Prostate gland (tissue), 2 donors: ENCODE measurements around the gene FSIP2. TPM values are rescaled to one million over a fixed set of nuclear protein-coding genes. Genes with fewer than 3 reads are reported as not detected.

Experiments used
- DNase-seq: peaks from one replicate; pipeline ENCODE4 v3.0.0-alpha.2; 2019; ENCODE audit warnings: low spot score
- H3K27ac ChIP-seq, 2 donors: fragments of 200-600 bp; sonication (generic); 2 replicates each; pipeline ENCODE4 v1.5.1; 2017 to 2019
- H3K27me3 ChIP-seq: fragments of 200-600 bp; sonication (generic); replicated peaks from 2 replicates; pipeline ENCODE4 v1.5.1; 2019; ENCODE audit not compliant: insufficient read depth
- H3K36me3 ChIP-seq, 2 donors: fragments of 200-600 bp; sonication (generic); 1 replicate in 1 of 2; 2 replicates in 1 of 2; pipeline versions ENCODE4 v1.5.1 to v1.8.1; 2017 to 2019
- H3K4me1 ChIP-seq: fragments of 200-600 bp; sonication (generic); replicated peaks from 2 replicates; pipeline ENCODE4 v1.5.1; 2019
- H3K4me3 ChIP-seq, 2 donors: fragments of 200-600 bp; sonication (generic); 2 replicates each; pipeline ENCODE4 v1.5.1; 2017 to 2019
- H3K9me3 ChIP-seq: fragments of 200-600 bp; sonication (generic); 2 replicates; pipeline ENCODE4 v1.5.1; 2017
- CTCF ChIP-seq, 4 experiments: fragments of 200-600 bp in 2 of 4; fragments of 450-650 bp in 2 of 4; sonication (generic) in 2 of 4; IDR thresholded peaks; 1 replicate in 3 of 4; 2 replicates in 1 of 4; pipeline ENCODE4 v1.5.1; 2016 to 2019; ENCODE audit warnings: antibody characterized with exemption in 4 of 4, mild to moderate bottlenecking in 2 of 4, moderate library complexity in 2 of 4
- POLR2A ChIP-seq: fragments of 450-650 bp; IDR thresholded peaks from one replicate; pipeline ENCODE4 v1.6.1; 2016; ENCODE audit warnings: antibody characterized with exemption, mild to moderate bottlenecking
- POLR2AphosphoS5 ChIP-seq: sonication (generic); formaldehyde crosslinking; IDR thresholded peaks from one replicate; pipeline ENCODE4 v1.6.1; 2017; ENCODE audit warnings: antibody characterized with exemption
- WGBS: methylation state at CpG from one replicate; pipeline ENCODE4 v1.1.5; 2018; 5-methylcytosine and 5-hydroxymethylcytosine counted together
- intact Hi-C: fragments of 100-400 bp; cut with DNase I; formaldehyde crosslinking; loops from one replicate; pipeline ENCODE4 v1.14.2; 2022
- total RNA-seq, 2 donors: library from RNA; depleted of rRNA; stranded (reverse); fragments of >200 nt; gene quantifications; one replicate each; pipeline ENCODE4 v1.1.0, GENCODE V29; 2016

FSIP2 gene
- total RNA-seq, 2 donors from 2014 or later: 0.91 to 7.3 TPM

- DNase-seq: no peak
- no peaks in the 10 kb centered on the region for H3K4me1 ChIP-seq
- 88% methylated on average over 2 of the region's 2 CpGs for WGBS
- TF ChIP-seq POLR2A: no peak
- no peak for TF ChIP-seq CTCF (IDR thresholded peaks at IDR 0.05)
- no peak for TF ChIP-seq POLR2AphosphoS5
- no peaks in the 10 kb centered on the region for H3K9me3 ChIP-seq
- H3K4me3 ChIP-seq: no peak overlapping the region
- intact Hi-C loops: no loop called here
- H3K36me3 ChIP-seq: no peaks in the 10 kb centered on the region
- no peak overlapping the region for H3K27ac ChIP-seq
- no peaks in the 10 kb centered on the region for H3K27me3 ChIP-seq
These were observed 48.9 kb downstream of the FSIP2 start for GRCh38 chr2:185787227-185788145.

DNA sequence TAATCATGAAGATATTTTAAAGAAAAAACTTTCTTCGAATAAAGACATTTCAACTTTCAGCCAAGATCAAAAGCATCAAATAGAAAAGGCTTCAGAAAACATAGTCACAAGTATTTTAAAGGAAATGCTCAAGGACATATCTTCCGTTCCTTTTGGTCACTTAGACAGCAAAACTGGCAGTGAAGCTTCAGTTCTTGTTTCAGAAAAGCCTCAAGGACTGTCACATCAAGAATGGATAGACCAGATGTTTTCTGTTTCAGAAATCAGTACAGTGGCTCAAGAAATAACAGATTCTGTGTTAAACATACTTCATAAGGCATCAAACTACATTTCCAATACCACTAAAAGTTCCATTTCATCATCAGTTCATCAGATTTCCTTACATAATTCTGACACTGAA lies 51.8 kb downstream of the FSIP2 start:
- Histone ChIP-seq H3K36me3 (no peaks in the 10 kb centered on the region), H3K27ac (no peak overlapping the region), H3K4me1 (no peaks in the 10 kb centered on the region), H3K4me3 (no peak overlapping the region), H3K27me3 (no peaks in the 10 kb centered on the region), H3K9me3 (no peaks in the 10 kb centered on the region)
- WGBS: 89% methylated on average over 2 of the region's 2 CpGs
- TF ChIP-seq CTCF (IDR thresholded peaks at IDR 0.05): no peak
- no peak for TF ChIP-seq POLR2A
- TF ChIP-seq POLR2AphosphoS5: no peak
- no peak for DNase-seq
- intact Hi-C loops: no loop called here

DNA sequence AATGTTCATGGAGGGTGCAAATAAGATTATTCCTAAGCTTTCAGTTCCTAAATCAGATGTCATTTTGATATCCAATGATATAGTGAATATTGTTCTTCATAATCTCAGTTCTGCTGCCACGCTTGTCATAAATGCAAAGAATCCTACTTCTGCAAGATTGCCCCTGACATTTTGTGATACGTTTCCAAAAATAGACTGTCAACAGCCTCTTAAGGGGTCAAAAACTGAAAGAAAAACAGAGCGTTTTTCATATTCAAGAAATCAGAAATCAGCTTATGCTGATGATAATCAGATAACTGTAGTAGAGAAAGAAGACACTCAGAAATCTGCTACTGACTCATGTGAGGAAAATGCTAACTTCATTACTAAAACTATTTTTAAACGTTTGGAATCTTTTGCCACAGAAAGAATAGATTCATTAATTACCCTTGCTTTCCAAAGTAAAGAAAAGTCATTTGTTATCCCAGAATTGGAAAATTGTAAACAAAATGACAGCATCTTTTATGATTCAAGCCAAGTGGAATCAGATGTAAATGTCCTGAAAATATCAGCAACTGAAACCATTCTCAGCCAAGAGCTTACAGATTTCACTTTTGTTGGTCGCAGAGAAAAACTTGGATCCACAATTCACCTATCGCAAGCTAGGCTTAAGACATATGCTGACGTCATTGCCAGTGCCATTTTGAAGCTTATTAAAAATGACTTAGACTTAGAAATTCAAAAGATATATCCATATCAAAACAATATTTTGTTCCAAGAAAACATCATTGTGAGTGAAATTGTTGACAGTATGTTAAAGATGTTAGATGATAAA lies 55.1 kb downstream of the FSIP2 start:
- Histone ChIP-seq H3K36me3 (no peaks in the 10 kb centered on the region), H3K9me3 (no peaks in the 10 kb centered on the region), H3K27me3 (no peaks in the 10 kb centered on the region), H3K4me3 (no peak overlapping the region), H3K27ac (no peak overlapping the region), H3K4me1 (no peaks in the 10 kb centered on the region)
- 86% methylated on average over 7 of the region's 7 CpGs for WGBS
- intact Hi-C loops: no loop called here
- TF ChIP-seq CTCF (IDR thresholded peaks at IDR 0.05) (no peak), POLR2A (no peak), POLR2AphosphoS5 (no peak)
- DNase-seq: no peak

DNA sequence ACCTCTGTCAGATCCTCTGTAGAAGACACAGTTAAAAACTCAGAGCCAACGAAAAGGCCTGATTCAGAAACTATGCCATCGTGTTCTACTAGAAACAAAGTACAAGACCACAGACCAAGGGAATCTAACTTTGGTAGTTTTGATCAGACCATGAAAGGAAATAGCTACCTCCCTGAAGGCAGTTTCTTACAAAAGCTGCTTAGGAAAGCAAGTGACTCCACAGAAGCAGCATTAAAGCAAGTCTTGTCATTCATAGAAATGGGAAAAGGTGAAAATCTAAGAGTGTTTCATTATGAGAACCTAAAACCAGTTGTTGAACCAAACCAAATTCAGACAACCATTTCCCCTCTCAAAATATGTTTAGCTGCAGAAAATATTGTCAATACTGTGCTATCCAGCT lies 58.2 kb downstream of the FSIP2 start:
- H3K4me1 ChIP-seq: no peaks in the 10 kb centered on the region
- H3K27ac ChIP-seq: no peak overlapping the region
- no peaks in the 10 kb centered on the region for H3K27me3 ChIP-seq
- no peaks in the 10 kb centered on the region for H3K9me3 ChIP-seq
- no peak overlapping the region for H3K4me3 ChIP-seq
- intact Hi-C loops: no loop called here
- no peaks in the 10 kb centered on the region for H3K36me3 ChIP-seq
- no peak for DNase-seq
- TF ChIP-seq POLR2A (no peak), POLR2AphosphoS5 (no peak), CTCF (IDR thresholded peaks at IDR 0.05) (no peak)
- 91% methylated on average over 2 of the region's 2 CpGs for WGBS
